ENCODE results near the gene MCM10.
"Not testable (repeated sequence)": the region's sequence is repeated elsewhere in the genome, so short reads cannot be mapped to it uniquely, and the experiment has no call there.

The MCM10 gene

GRCh38 chr10:13160934-13161856 lies at the start of gene MCM10:
Gene MCM10, plus strand, starts transcription at chr10:13161558. Its CDS starts 2,645 bp downstream, at chr10:13164203.
- peak; percentile 94 to 97 (median 94) for DNase-seq

- DNase-seq = no peak
Measured at GRCh38 chr10:13113544-13113943, 47.8 kb upstream of the MCM10 start.

DNA sequence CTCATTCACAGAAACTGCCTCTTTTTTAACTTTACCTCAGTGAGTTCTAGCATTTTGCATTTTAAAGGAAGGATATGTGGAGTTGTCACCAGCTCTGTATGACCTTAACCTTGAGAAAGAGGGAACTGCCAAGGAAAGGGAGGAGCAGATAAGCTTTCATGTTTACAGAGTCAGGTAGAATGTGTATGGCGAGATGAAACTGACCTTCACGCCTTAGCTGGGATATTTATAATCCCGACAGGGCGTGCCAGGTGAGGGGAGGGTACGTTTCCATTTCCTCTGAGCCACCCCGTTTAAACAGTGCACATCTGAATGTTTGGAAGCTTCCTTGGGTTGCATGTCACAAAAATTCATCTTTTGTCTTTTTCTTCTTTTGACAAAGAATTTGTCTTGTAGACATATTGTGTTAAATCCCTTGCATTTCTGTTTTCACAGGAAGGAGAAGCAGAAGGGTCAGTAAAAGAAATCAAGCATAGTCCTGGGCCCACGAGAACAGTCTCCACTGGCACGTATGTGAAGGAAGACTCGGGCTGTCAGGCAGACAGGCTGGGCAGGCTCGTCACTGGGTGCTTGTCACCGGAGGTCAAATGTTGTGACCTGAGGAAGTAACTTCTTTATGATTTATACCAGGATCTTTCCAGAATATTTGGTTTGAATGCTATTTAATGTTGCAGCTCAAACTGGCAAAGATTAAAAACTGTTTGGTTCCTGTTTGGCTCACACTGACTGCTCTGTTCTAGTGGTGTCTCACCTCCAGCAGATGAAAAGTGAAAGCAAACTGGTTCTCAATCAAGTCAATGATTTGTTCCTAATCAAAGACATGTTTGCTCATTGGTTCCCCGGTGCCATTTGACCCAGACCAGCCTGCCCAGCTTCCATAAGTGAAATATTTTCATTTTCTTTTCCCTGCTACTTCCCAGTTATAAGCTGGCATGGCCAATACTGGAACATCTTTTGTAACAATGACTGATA lies 45.2 kb upstream of the MCM10 start:
- DNase-seq = no peak

GRCh38 chr10:13117841-13118783 lies 43.2 kb upstream of the MCM10 start:
- DNase-seq = no peak

GRCh38 chr10:13118784-13119410 lies 42.5 kb upstream of the MCM10 start:
- no peak for DNase-seq

GRCh38 chr10:13120786-13121499 lies 40.4 kb upstream of the MCM10 start:
- no peak for DNase-seq

DNA sequence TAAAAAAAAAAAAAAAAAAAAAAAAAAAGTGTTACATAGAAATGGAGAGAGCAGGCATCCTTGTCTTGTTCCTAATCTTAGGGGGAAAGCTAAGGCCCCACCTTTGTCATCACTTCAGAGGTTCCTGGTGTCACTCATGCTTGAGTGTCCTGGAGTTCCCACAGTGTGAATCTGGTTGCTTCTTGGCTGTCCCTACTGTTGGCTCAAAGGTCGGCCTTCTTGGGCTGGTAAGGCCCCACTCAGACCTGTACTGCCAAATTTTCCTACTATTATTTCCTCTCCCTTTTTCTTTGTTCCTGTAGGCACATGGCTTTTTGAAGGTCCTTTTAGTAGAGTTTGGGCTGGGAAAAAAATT lies 39.9 kb upstream of the MCM10 start:
- DNase-seq = no peak

DNA sequence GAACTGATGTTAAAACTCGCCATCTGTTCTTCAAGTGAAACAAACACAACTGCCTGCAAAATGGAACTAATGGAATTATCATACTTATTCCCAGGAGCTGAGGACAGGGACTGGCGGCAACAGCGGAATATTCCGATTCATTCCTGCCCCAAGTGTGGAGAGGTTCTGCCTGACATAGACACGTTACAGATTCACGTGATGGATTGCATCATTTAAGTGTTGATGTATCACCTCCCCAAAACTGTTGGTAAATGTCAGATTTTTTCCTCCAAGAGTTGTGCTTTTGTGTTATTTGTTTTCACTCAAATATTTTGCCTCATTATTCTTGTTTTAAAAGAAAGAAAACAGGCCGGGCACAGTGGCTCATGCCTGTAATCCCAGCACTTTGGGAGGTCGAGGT lies 24.7 kb upstream of the MCM10 start:
- DNase-seq = no peak

GRCh38 chr10:13139150-13139549 lies 22.2 kb upstream of the MCM10 start:
- no peak for DNase-seq

GRCh38 chr10:13139676-13140075 lies 21.7 kb upstream of the MCM10 start:
- no peak for DNase-seq

DNA sequence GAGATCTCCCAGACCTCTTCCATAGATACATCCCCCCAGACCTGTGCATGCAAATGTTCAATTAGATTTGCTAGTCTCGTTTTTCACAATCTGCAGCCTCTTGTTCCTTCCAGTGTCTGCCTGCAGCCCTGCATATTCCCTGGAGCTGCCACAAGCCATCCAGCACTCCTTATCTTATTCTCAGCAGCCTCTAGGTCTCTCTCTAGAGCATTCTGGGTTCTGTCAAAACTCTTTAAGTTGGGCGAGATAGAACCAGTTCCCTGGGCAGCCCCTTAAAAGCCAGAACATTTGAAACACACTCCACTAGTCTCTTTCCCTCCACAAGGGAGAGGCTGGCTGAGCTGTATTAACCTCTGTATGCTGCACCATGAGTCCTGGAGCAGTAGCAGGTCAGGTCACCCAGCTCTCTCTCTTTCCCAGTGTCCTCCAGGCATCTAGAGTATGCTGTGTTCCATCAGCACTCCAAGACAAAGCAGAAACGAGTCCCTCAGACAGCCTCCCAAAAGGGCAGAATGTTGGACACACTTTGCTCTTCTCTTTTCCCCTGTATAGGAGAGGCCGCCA lies 20.6 kb upstream of the MCM10 start:
- DNase-seq = no peak

- no peak for DNase-seq
Measured at GRCh38 chr10:13143766-13144165, 17.6 kb upstream of the MCM10 start.

GRCh38 chr10:13144814-13145213 lies 16.5 kb upstream of the MCM10 start:
- DNase-seq = no peak

DNA sequence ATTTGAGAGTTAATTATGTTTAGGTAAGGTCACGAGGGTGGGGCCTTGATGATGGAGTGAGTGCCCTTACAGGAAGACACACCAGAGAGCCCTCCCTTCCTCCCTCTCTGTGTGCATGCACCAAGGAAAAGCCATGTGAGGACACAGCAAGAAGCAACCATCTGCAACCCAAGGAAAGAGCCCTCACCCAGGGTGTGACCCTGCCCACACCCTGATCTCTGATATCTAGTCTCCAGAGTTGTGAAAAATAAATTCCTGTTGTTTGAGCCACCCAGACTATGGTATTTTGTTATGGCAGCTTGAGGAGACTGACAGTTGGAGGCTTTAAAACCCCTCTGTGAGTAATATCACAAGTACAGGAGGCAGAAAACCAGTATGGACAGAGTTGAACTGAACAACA lies 15.0 kb upstream of the MCM10 start:
- DNase-seq = no peak

DNA sequence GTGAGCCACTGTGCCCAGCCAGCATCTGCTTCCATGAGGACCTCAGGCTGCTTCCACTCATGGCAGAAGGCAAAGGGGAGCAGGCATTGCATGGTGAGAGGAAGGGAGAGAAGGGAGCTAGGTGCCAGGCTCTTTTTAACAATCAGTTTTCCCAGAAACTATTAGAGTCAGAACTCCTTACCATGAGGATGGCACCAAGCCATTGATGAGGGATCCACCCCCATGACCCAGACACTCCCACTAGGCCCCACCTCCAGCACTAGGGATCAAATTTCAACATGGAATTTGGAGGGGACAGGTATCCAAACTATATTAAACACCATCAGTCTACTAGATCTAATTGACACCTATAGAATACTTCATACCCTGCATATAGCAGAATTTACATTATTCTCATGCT lies 14.2 kb upstream of the MCM10 start:
- no peak for DNase-seq

GRCh38 chr10:13152296-13152695 lies 9.1 kb upstream of the MCM10 start:
- DNase-seq = no peak

DNA sequence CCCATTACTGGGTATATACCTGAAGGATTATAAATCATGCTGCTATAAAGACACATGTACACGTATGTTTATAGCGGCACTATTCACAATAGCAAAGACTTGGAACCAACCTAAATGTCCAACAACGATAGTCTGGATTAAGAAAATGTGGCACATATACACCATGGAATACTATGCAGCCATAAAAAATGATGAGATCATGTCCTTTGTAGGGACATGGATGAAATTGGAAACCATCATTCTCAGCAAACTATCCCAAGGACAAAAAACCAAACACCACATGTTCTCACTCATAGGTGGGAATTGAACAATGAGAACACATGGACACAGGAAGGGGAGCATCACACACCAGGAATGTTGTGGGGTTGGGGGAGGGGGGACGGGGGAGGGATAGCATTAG lies 5.5 kb upstream of the MCM10 start:
- DNase-seq = not testable (repeated sequence)

- DNase-seq = peak in 2 of 6 experiments; percentile 4 to 11
Measured at GRCh38 chr10:13158401-13158800, 3.0 kb upstream of the MCM10 start.

- no peak for DNase-seq
Measured at GRCh38 chr10:13161857-13162271, 506 bp downstream of the MCM10 start.

GRCh38 chr10:13163859-13164258 lies 2.5 kb downstream of the MCM10 start:
- no peak for DNase-seq

DNA sequence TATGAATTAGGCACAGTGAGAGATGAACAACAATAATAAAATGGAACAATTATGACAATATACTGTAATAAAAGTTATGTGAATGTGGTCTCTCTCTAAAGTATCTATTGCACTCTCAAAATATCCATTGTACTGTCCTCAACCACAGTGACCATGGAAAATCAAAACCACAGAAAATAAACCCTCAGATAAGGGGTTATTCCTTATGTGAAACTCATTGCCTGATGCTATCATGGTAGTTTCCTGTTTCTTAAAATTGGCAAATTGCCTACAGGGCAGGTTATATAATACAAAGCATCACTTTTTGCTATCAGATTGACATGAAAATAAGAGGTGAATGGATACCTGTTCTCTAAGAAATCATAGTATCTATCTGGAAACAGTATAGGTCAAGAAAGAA lies 3.8 kb downstream of the MCM10 start:
- no peak for DNase-seq

Data from stimulated activated naive CD4-positive, alpha-beta T cell (primary cell).